Right atrium auricular region (tissue), 2 donors: ENCODE measurements around the gene PRSS33. TPM values are rescaled to one million over a fixed set of nuclear protein-coding genes. Genes with fewer than 3 reads are reported as not detected.

Source experiments
- DNase-seq: peaks from one replicate; pipeline ENCODE4 v3.0.0-alpha.2; 2019; ENCODE audit warnings: low spot score
- H3K27ac ChIP-seq, 2 donors: fragments of 200-600 bp; sonication (generic); 1 replicate in 1 of 2; 2 replicates in 1 of 2; pipeline ENCODE4 v1.5.1; 2016 to 2019
- H3K27me3 ChIP-seq, 2 donors: fragments of 200-600 bp; sonication (generic); one replicate each; pipeline versions ENCODE4 v1.5.1 to v1.6.0; 2017 to 2019
- H3K36me3 ChIP-seq: fragments of 200-600 bp; sonication (generic); one replicate; pipeline ENCODE4 v1.5.1; 2016
- H3K4me1 ChIP-seq, 2 donors: fragments of 200-600 bp; sonication (generic); one replicate each; pipeline versions ENCODE4 v1.5.1 to v1.6.0; 2017 to 2019
- H3K4me3 ChIP-seq, 2 donors: fragments of 200-600 bp; sonication (generic); 1 replicate in 1 of 2; 2 replicates in 1 of 2; pipeline ENCODE4 v1.5.1; 2017 to 2019; ENCODE audit warnings: mild to moderate bottlenecking in 1 of 2, moderate library complexity in 1 of 2
- H3K9me3 ChIP-seq, 2 donors: fragments of 200-600 bp; sonication (generic); one replicate each; pipeline ENCODE4 v1.5.1; 2019
- CTCF ChIP-seq, 2 donors: fragments of 200-600 bp; sonication (generic); IDR thresholded peaks; one replicate each; pipeline ENCODE4 v1.5.1; 2019; ENCODE audit warnings: antibody characterized with exemption in 2 of 2
- total RNA-seq, 2 donors: library from RNA; depleted of rRNA; stranded (reverse); fragments of >200 nt; gene quantifications; one replicate each; pipeline ENCODE4 v1.1.0, GENCODE V29; 2016

PRSS33 gene
- total RNA-seq, 2 donors from 2014 or later = not detected

GRCh38 chr16:2779151-2779920 lies 8.0 kb downstream of the PRSS33 start:
- no peak for TF ChIP-seq CTCF (IDR thresholded peaks at IDR 0.05)
- H3K27ac ChIP-seq = no peak overlapping the region
- H3K27me3 ChIP-seq = no peaks in the 10 kb centered on the region
- no peaks in the 10 kb centered on the region for H3K36me3 ChIP-seq
- peaks cover 0 to 35% of the 10 kb centered on the region in 2 donors for H3K4me1 ChIP-seq
- DNase-seq = no peak
- H3K4me3 ChIP-seq = no peak overlapping the region
- H3K9me3 ChIP-seq = no peaks in the 10 kb centered on the region

GRCh38 chr16:2778630-2778958 lies 8.8 kb downstream of the PRSS33 start:
- no peaks in the 10 kb centered on the region for H3K27me3 ChIP-seq
- no peak for TF ChIP-seq CTCF (IDR thresholded peaks at IDR 0.05)
- peak overlapping the region; percentile 98 to 100 for H3K27ac ChIP-seq
- peaks cover 0 to 37% of the 10 kb centered on the region in 2 donors for H3K4me1 ChIP-seq
- DNase-seq = no peak
- no peaks in the 10 kb centered on the region for H3K9me3 ChIP-seq
- H3K36me3 ChIP-seq = no peaks in the 10 kb centered on the region
- H3K4me3 ChIP-seq = peak overlapping the region in 1 of 2 donors; percentile 98

- Histone ChIP-seq H3K36me3 (no peaks in the 10 kb centered on the region), H3K27me3 (no peaks in the 10 kb centered on the region), H3K4me3 (peak overlapping the region; percentile 81 to 98), H3K27ac (peak overlapping the region; percentile 98 to 100), H3K9me3 (no peaks in the 10 kb centered on the region), H3K4me1 (peaks cover 0 to 37% of the 10 kb centered on the region in 2 donors)
- no peak for TF ChIP-seq CTCF (IDR thresholded peaks at IDR 0.05)
- DNase-seq = no peak
Observed at GRCh38 chr16:2777903-2778629, 9.3 kb downstream of the PRSS33 start.

- peaks cover 0 to 37% of the 10 kb centered on the region in 2 donors for H3K4me1 ChIP-seq
- H3K27me3 ChIP-seq = no peaks in the 10 kb centered on the region
- peak within 1 kb of the TSS; percentile 98 to 100 for H3K27ac ChIP-seq
- H3K36me3 ChIP-seq = peaks cover 7% of the 10 kb centered on the region
- H3K4me3 ChIP-seq = peak within 1 kb of the TSS; percentile 85 to 98
- no peak for TF ChIP-seq CTCF (IDR thresholded peaks at IDR 0.05)
- H3K9me3 ChIP-seq = no peaks in the 10 kb centered on the region
- DNase-seq = peak; percentile 88
Observed at GRCh38 chr16:2777231-2777902, 10.0 kb downstream of the PRSS33 start, which contains the start of gene ELOB. ELOB (minus strand) TSS chr16:2777280; CDS start chr16:2777239, 41 bp downstream.

GRCh38 chr16:2776500-2777139 lies 10.7 kb downstream of the PRSS33 start:
- no peak for DNase-seq
- H3K36me3 ChIP-seq = peaks cover 14% of the 10 kb centered on the region
- peak overlapping the region; percentile 85 to 98 for H3K4me3 ChIP-seq
- peaks cover 0 to 37% of the 10 kb centered on the region in 2 donors for H3K4me1 ChIP-seq
- no peak for TF ChIP-seq CTCF (IDR thresholded peaks at IDR 0.05)
- H3K27ac ChIP-seq = peak overlapping the region; percentile 81 to 88
- H3K27me3 ChIP-seq = no peaks in the 10 kb centered on the region
- no peaks in the 10 kb centered on the region for H3K9me3 ChIP-seq
